OCI-LY3 (cell line): Measurements from ENCODE around the gene OPCML.

Experiments used
- EZH2phosphoT487 ChIP-seq: fragments of 200-600 bp; shearing (Covaris generic); IDR thresholded peaks from 2 replicates; pipeline ENCODE4 v1.6.1; 2018; ENCODE audit warnings: antibody characterized with exemption, mixed run types, low read depth
- TF ChIP-seq, protein P1 (sequence below): fragments of 200-600, 300-600 bp; sonication (generic); IDR thresholded peaks from 2 replicates; pipeline ENCODE4 v1.5.1; 2014; ENCODE audit warnings: antibody characterized with exemption, low read length, low read depth

DNA sequence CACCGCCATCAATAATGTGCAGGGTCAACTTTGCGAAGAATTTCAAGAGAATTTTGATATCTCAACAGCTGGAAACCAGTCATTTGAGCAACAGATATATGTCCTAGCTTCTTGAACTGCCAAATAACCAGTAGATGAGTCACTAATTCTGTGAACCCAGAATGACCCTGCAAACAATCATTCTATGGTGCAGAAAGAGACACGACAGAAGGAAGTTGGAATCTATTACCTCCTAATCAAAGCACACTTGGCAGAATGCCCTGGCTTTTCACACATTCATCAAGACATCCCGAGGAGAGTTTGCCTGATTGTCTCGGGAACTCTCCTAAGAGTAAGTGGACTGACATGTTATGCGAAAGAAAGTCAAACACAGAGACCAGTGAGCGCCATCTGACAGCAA lies 621.1 kb downstream of the OPCML start:
- TF ChIP-seq, protein P1, sequence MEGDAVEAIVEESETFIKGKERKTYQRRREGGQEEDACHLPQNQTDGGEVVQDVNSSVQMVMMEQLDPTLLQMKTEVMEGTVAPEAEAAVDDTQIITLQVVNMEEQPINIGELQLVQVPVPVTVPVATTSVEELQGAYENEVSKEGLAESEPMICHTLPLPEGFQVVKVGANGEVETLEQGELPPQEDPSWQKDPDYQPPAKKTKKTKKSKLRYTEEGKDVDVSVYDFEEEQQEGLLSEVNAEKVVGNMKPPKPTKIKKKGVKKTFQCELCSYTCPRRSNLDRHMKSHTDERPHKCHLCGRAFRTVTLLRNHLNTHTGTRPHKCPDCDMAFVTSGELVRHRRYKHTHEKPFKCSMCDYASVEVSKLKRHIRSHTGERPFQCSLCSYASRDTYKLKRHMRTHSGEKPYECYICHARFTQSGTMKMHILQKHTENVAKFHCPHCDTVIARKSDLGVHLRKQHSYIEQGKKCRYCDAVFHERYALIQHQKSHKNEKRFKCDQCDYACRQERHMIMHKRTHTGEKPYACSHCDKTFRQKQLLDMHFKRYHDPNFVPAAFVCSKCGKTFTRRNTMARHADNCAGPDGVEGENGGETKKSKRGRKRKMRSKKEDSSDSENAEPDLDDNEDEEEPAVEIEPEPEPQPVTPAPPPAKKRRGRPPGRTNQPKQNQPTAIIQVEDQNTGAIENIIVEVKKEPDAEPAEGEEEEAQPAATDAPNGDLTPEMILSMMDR, result no peak
- no peak for TF ChIP-seq EZH2phosphoT487
